Measurements from ENCODE around the gene BCOR.

The BCOR gene

GRCh38 chrX:40082447-40083119 is 15.2 kb downstream of the BCOR start:
- peaks cover 28% of the 10 kb centered on the region for H3K4me1 ChIP-seq (ENCODE audit: insufficient read depth, low read length)
- H3K9me3 ChIP-seq (ENCODE audit: low read length) = no peaks in the 10 kb centered on the region
- no peaks in the 10 kb centered on the region for H3K27me3 ChIP-seq (ENCODE audit: insufficient read depth, low read length)
- H3K4me3 ChIP-seq (ENCODE audit: low read length) = no peak overlapping the region
- H2AFZ ChIP-seq (ENCODE audit: low read depth, low read length) = no peak overlapping the region
- H3K36me3 ChIP-seq (ENCODE audit: insufficient read depth, low read length) = no peaks in the 10 kb centered on the region

GRCh38 chrX:40081679-40082068 is 16.1 kb downstream of the BCOR start:
- peaks cover 19% of the 10 kb centered on the region for H3K4me1 ChIP-seq (ENCODE audit: insufficient read depth, low read length)
- peaks cover under 1% of the 10 kb centered on the region for H3K36me3 ChIP-seq (ENCODE audit: insufficient read depth, low read length)
- H3K27me3 ChIP-seq (ENCODE audit: insufficient read depth, low read length) = no peaks in the 10 kb centered on the region
- H3K4me3 ChIP-seq (ENCODE audit: low read length) = no peak overlapping the region
- H3K9me3 ChIP-seq (ENCODE audit: low read length) = no peaks in the 10 kb centered on the region
- no peak overlapping the region for H2AFZ ChIP-seq (ENCODE audit: low read depth, low read length)

- H3K4me1 ChIP-seq (ENCODE audit: insufficient read depth, low read length) = peaks cover 14% of the 10 kb centered on the region
- no peak overlapping the region for H3K4me3 ChIP-seq (ENCODE audit: low read length)
- no peaks in the 10 kb centered on the region for H3K9me3 ChIP-seq (ENCODE audit: low read length)
- no peak overlapping the region for H2AFZ ChIP-seq (ENCODE audit: low read depth, low read length)
- no peaks in the 10 kb centered on the region for H3K27me3 ChIP-seq (ENCODE audit: insufficient read depth, low read length)
- peaks cover 6% of the 10 kb centered on the region for H3K36me3 ChIP-seq (ENCODE audit: insufficient read depth, low read length)
Measured at GRCh38 chrX:40080894-40081678, 16.7 kb downstream of the BCOR start.

- Histone ChIP-seq H3K27me3 (ENCODE audit: insufficient read depth, low read length) (no peaks in the 10 kb centered on the region), H2AFZ (ENCODE audit: low read depth, low read length) (no peak overlapping the region), H3K36me3 (ENCODE audit: insufficient read depth, low read length) (peaks cover 15% of the 10 kb centered on the region), H3K4me1 (ENCODE audit: insufficient read depth, low read length) (peaks cover 14% of the 10 kb centered on the region), H3K9me3 (ENCODE audit: low read length) (no peaks in the 10 kb centered on the region), H3K4me3 (ENCODE audit: low read length) (no peak overlapping the region)
Measured at GRCh38 chrX:40079572-40079971, 18.2 kb downstream of the BCOR start.

GRCh38 chrX:40078489-40079227 is 19.1 kb downstream of the BCOR start:
- H3K36me3 ChIP-seq (ENCODE audit: insufficient read depth, low read length) = peaks cover 24% of the 10 kb centered on the region
- H3K4me1 ChIP-seq (ENCODE audit: insufficient read depth, low read length) = peaks cover 14% of the 10 kb centered on the region
- no peak overlapping the region for H3K4me3 ChIP-seq (ENCODE audit: low read length)
- H2AFZ ChIP-seq (ENCODE audit: low read depth, low read length) = no peak overlapping the region
- H3K27me3 ChIP-seq (ENCODE audit: insufficient read depth, low read length) = no peaks in the 10 kb centered on the region
- H3K9me3 ChIP-seq (ENCODE audit: low read length) = peaks cover 3% of the 10 kb centered on the region

GRCh38 chrX:40077906-40078305 is 19.9 kb downstream of the BCOR start:
- Histone ChIP-seq H3K4me1 (ENCODE audit: insufficient read depth, low read length) (peaks cover 14% of the 10 kb centered on the region), H3K4me3 (ENCODE audit: low read length) (no peak overlapping the region), H3K27me3 (ENCODE audit: insufficient read depth, low read length) (no peaks in the 10 kb centered on the region), H2AFZ (ENCODE audit: low read depth, low read length) (no peak overlapping the region), H3K9me3 (ENCODE audit: low read length) (peaks cover 3% of the 10 kb centered on the region), H3K36me3 (ENCODE audit: insufficient read depth, low read length) (peaks cover 28% of the 10 kb centered on the region)

GRCh38 chrX:40076750-40077575 is 20.8 kb downstream of the BCOR start:
- Histone ChIP-seq H2AFZ (ENCODE audit: low read depth, low read length) (no peak overlapping the region), H3K27me3 (ENCODE audit: insufficient read depth, low read length) (no peaks in the 10 kb centered on the region), H3K9me3 (ENCODE audit: low read length) (peaks cover 3% of the 10 kb centered on the region), H3K36me3 (ENCODE audit: insufficient read depth, low read length) (peaks cover 38% of the 10 kb centered on the region), H3K4me1 (ENCODE audit: insufficient read depth, low read length) (peaks cover 10% of the 10 kb centered on the region), H3K4me3 (ENCODE audit: low read length) (no peak overlapping the region)

GRCh38 chrX:40074959-40075332 is 22.8 kb downstream of the BCOR start:
- Histone ChIP-seq H3K27me3 (ENCODE audit: insufficient read depth, low read length) (no peaks in the 10 kb centered on the region), H3K4me3 (ENCODE audit: low read length) (no peak overlapping the region), H3K36me3 (ENCODE audit: insufficient read depth, low read length) (peaks cover 48% of the 10 kb centered on the region), H3K9me3 (ENCODE audit: low read length) (peaks cover 3% of the 10 kb centered on the region), H2AFZ (ENCODE audit: low read depth, low read length) (no peak overlapping the region), H3K4me1 (ENCODE audit: insufficient read depth, low read length) (peaks cover 3% of the 10 kb centered on the region)

- Histone ChIP-seq H3K4me1 (ENCODE audit: insufficient read depth, low read length) (peaks cover 3% of the 10 kb centered on the region), H3K9me3 (ENCODE audit: low read length) (peaks cover 3% of the 10 kb centered on the region), H3K4me3 (ENCODE audit: low read length) (no peak overlapping the region), H2AFZ (ENCODE audit: low read depth, low read length) (no peak overlapping the region), H3K27me3 (ENCODE audit: insufficient read depth, low read length) (no peaks in the 10 kb centered on the region), H3K36me3 (ENCODE audit: insufficient read depth, low read length) (peaks cover 53% of the 10 kb centered on the region)
Measured at GRCh38 chrX:40074080-40074958, 23.4 kb downstream of the BCOR start.

GRCh38 chrX:40073439-40074054 is 24.2 kb downstream of the BCOR start:
- Histone ChIP-seq H3K4me3 (ENCODE audit: low read length) (no peak overlapping the region), H3K36me3 (ENCODE audit: insufficient read depth, low read length) (peaks cover 53% of the 10 kb centered on the region), H2AFZ (ENCODE audit: low read depth, low read length) (no peak overlapping the region), H3K27me3 (ENCODE audit: insufficient read depth, low read length) (no peaks in the 10 kb centered on the region), H3K9me3 (ENCODE audit: low read length) (peaks cover 3% of the 10 kb centered on the region), H3K4me1 (ENCODE audit: insufficient read depth, low read length) (peaks cover 3% of the 10 kb centered on the region)

GRCh38 chrX:40072246-40072645 is 25.5 kb downstream of the BCOR start:
- Histone ChIP-seq H3K36me3 (ENCODE audit: insufficient read depth, low read length) (peaks cover 53% of the 10 kb centered on the region), H2AFZ (ENCODE audit: low read depth, low read length) (no peak overlapping the region)

GRCh38 chrX:40068048-40068447 is 29.7 kb downstream of the BCOR start:
- Histone ChIP-seq H3K9me3 (ENCODE audit: low read length) (no peaks in the 10 kb centered on the region), H3K36me3 (ENCODE audit: insufficient read depth, low read length) (peaks cover 43% of the 10 kb centered on the region), H2AFZ (ENCODE audit: low read depth, low read length) (no peak overlapping the region), H3K27me3 (ENCODE audit: insufficient read depth, low read length) (no peaks in the 10 kb centered on the region), H3K4me3 (ENCODE audit: low read length) (no peak overlapping the region), H3K4me1 (ENCODE audit: insufficient read depth, low read length) (no peaks in the 10 kb centered on the region)

More at GRCh38 chrX:40072246-40072645, 25.5 kb downstream of the BCOR start:
- Histone ChIP-seq H3K4me1 (ENCODE audit: insufficient read depth, low read length) (no peaks in the 10 kb centered on the region), H3K9me3 (ENCODE audit: low read length) (peaks cover 3% of the 10 kb centered on the region), H3K27me3 (ENCODE audit: insufficient read depth, low read length) (no peaks in the 10 kb centered on the region), H3K4me3 (ENCODE audit: low read length) (no peak overlapping the region)

Data from neuron (in vitro differentiated cells).